GM13977 (cell line): ENCODE results near the gene BCL2L1.

Experiments used
- DNase-seq: peaks from one replicate; pipeline ENCODE4 v3.0.0; 2012; ENCODE audit warnings: low spot score
- in situ Hi-C: fragments of 300-500 bp; cut with MboI; formaldehyde crosslinking; loops from one replicate; pipeline ENCODE4 v1.12.0; 2022; ENCODE audit warnings: low sequenced_read_pairs, low pct_unique_long_range_greater_than_20kb, mixed read lengths, inconsistent platforms; ENCODE audit not compliant: unreplicated experiment
- TF ChIP-seq, protein P1 (sequence below): IDR thresholded peaks from 2 replicates; pipeline ENCODE4 v1.5.1; 2012; ENCODE audit warnings: mild to moderate bottlenecking, control low read depth; ENCODE audit not compliant: insufficient read depth; ENCODE audit errors: extremely low read depth, missing control alignments

Gene BCL2L1

DNA sequence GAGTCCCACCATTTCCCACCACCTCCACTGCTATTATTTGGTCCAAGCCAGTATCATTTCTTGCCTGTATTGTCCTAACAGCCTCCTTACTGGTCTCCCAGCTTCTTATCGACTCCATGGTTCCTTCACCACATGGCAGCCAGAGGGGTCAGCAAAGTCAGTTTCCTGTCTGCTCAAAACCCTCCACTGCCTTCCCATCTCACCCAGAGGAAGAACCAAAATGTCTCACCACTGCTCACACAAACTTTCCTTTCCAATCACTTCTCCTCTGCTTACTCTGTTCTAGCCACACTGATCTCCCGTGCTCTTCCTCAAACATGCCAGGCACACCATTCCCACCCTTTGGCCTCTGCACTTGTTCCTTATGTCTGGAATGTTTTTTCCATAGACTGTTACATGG, 39.7 kb downstream of the BCL2L1 start:
- TF ChIP-seq, protein P1, sequence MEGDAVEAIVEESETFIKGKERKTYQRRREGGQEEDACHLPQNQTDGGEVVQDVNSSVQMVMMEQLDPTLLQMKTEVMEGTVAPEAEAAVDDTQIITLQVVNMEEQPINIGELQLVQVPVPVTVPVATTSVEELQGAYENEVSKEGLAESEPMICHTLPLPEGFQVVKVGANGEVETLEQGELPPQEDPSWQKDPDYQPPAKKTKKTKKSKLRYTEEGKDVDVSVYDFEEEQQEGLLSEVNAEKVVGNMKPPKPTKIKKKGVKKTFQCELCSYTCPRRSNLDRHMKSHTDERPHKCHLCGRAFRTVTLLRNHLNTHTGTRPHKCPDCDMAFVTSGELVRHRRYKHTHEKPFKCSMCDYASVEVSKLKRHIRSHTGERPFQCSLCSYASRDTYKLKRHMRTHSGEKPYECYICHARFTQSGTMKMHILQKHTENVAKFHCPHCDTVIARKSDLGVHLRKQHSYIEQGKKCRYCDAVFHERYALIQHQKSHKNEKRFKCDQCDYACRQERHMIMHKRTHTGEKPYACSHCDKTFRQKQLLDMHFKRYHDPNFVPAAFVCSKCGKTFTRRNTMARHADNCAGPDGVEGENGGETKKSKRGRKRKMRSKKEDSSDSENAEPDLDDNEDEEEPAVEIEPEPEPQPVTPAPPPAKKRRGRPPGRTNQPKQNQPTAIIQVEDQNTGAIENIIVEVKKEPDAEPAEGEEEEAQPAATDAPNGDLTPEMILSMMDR = no peak
- in situ Hi-C loops = no loop called here
- DNase-seq = no peak

DNA sequence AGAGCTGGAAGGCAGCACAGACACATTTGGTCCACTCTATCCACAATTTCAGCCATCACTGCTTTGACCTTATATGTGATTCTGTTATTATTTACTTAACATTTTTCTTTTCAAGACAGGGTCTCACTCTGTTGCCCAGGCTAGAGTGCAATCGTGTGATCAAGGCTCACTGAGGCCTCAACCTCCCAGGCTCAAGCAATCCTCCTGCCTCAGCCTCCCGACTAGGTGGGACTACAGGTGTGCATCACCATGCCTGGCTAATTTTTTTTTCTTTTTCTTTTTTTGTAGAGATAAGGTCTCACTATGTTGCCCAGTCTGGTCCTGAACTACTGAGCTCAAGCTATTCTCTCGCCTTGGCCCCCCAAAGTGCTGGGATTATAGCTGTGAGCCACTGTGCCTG, 40.3 kb downstream of the BCL2L1 start:
- in situ Hi-C loops = no loop called here

DNA sequence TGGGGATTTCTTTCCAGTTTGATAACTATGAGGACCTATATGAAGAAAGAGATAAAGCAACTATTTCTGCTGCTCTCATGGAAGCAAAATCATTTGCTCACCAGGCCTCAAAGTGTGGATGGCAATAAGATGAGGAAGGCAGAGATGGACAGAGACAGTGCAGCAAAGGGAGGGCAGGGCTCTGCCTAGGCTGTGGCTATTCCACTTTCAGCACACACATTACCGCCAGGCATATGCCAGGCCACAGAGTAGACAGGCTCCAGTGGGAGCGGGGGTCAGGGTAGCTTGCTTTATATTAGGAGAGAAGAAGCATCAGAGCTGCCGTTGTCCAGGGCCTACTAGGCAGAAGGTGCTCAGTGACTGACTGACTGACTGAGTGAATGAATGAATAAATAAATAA, 40.9 kb downstream of the BCL2L1 start:
- in situ Hi-C loops = no loop called here
- no peak for DNase-seq
- TF ChIP-seq, protein P1 = no peak

More for the DNA sequence above, 40.3 kb downstream of the BCL2L1 start:
- TF ChIP-seq, protein P1 = no peak
- no peak for DNase-seq

DNA sequence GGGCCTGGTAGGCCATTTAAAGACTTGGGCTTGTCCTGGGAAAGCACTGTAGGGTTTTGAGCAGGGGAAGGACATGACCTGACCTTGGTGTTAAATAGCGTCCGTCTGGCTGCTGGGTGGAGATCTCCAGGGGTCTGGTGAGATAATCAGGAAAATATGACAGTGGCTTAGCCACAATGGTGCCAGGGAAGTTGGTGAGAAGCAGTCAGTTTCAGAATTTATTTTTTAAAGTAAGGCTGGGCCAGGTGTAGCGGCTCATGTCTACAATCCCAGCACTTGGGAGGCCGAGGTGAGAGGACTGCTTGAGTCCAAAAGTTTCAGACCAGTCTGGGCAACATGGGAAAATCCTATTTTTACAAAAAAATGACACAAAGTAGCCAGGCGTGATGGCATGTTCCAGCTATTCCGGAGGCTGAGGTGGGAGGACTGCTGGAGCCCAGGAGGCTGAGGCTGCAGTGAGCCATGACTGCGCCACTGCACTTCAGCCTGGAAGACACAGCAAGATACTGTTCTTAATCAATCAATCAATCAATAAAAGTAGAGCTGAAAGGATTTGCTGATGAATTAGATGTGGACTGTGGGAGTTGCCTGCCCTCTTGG, 41.4 kb downstream of the BCL2L1 start:
- in situ Hi-C loops = no loop called here
- TF ChIP-seq, protein P1 = no peak
- no peak for DNase-seq

DNA sequence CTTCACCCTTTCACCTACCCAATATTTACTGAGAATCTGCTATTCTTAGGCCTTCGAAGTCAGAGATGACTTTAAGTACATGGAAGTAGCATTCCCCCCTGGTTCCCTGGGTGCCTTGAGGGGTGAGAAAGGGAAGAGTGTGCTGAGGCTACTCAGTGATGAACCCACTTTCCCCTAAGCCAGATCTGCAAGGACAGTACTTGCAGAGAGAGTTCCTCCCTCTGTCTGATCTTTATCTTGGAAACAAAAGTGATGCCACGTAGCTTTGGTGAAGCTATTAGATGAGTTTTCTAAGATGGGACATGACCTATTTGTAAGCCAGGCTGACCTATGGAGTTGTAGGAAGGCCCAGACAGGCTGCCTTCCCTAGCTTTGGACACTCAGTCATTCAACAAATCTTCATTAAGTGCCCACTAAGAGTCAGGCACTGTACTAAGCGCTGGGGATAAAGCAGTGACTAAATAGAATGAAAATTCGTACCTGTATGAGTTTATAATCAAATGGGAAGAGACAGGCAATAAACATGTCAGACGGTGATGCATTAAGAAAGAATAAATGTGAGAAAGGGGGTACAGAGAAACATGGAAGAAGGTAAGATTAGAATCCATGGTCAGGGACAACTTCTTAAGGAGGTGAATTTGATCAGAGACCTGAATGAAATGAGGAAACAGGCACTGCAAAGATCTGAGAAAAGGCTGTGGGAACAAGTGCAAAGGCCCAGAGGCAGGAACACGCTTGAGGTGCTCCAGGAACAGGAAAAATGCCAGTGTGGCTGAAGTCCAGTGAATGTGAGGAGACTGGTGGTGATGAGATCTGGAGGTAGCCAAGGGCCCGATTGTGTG, 42.2 kb downstream of the BCL2L1 start:
- in situ Hi-C loops = no loop called here
- TF ChIP-seq, protein P1 = no peak
- DNase-seq = no peak

DNA sequence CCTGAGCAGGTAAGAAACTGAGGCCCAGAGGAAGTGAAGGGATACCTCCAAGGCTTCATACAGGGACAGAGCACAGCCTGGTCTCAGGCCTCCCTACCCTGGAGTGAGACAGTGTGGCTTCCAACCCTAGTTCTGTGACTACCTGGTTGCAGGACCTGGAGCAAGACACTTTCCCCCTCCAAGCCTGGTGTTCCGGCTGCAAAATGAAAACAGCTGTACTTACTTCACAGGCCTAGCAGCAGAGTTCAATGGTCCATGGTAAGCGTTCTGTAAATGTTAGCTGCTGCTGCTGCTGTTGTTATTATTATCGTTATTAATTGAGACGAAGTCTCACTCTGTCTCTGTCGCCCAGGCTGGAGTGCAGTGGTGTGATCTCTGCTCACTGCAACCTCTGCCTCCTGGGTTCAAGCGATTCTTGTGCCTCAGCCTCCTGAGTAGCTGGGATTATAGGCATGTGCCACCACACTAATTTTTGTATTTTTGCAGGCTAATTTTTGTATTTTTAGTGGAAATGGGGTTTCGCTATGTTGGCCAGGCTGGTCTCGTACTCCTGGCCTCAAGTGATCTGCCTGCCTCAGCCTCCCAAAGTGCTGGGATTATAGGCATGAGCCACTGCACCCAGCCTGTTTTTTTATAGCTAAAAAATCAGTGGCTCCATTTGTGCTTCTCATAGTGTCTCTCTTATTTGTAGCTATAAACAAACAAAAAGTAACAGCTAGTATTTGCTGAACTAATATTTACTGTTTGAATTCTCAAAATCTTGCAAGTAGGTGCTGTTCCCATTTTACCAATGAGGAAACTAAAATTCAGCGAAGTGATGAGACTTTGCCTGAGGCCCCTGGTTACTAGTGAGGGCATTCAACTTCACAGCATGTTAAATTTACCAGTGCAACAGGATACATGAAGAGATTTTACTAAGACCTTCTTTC, 43.0 kb downstream of the BCL2L1 start:
- in situ Hi-C loops = no loop called here
- no peak for DNase-seq
- TF ChIP-seq, protein P1 = no peak
